ENCODE data around the gene HDHD5.

HDHD5 gene

GRCh38 chr22:17097062-17097461 lies 62.0 kb downstream of the HDHD5 start:
- ChIA-PET CTCF (interaction anchor here (0.9 to 2.5 kb wide), 2 partner anchors 75 to 88 kb away, joined by 3 to 16 read pairs; no protein-coding TSS in a partner anchor), POLR2A (no interaction called here)
- no peak overlapping the region for H3K4me3 ChIP-seq (ENCODE audit: low read depth, low read length)
- no peak for TF ChIP-seq CTCF (IDR thresholded peaks at IDR 0.05; ENCODE audit: insufficient read depth, low read length, missing control alignments)
- DNase-seq (ENCODE audit: low read depth, low spot score): no peak

GRCh38 chr22:17096071-17096470 lies 63.0 kb downstream of the HDHD5 start:
- TF ChIP-seq CTCF (IDR thresholded peaks at IDR 0.05; ENCODE audit: insufficient read depth, low read length, missing control alignments): no peak
- ChIA-PET CTCF (interaction anchor here (0.7 to 2.5 kb wide), 8 partner anchors 16 to 406 kb away, joined by 3 to 16 read pairs (median 4); no protein-coding TSS in a partner anchor), POLR2A (no interaction called here)
- no peak for DNase-seq (ENCODE audit: low read depth, low spot score)
- H3K4me3 ChIP-seq (ENCODE audit: low read depth, low read length): no peak overlapping the region

GRCh38 chr22:17095538-17095937 lies 63.5 kb downstream of the HDHD5 start:
- CTCF ChIA-PET: interaction anchor here (0.7 to 2.5 kb wide), 9 partner anchors 14 to 406 kb away, joined by 3 to 16 read pairs (median 4); no protein-coding TSS in a partner anchor

GRCh38 chr22:17093081-17093480 lies 66.0 kb downstream of the HDHD5 start:
- CTCF ChIA-PET: interaction anchor here (0.7 to 2.0 kb wide), 3 partner anchors 15 to 79 kb away, joined by 4 to 12 read pairs (median 8); no protein-coding TSS in a partner anchor
- POLR2A ChIA-PET: no interaction called here
- no peak for TF ChIP-seq CTCF (IDR thresholded peaks at IDR 0.05; ENCODE audit: insufficient read depth, low read length, missing control alignments)
- DNase-seq (ENCODE audit: low read depth, low spot score): no peak
- H3K4me3 ChIP-seq (ENCODE audit: low read depth, low read length): no peak overlapping the region

More at GRCh38 chr22:17095538-17095937, 63.5 kb downstream of the HDHD5 start:
- POLR2A ChIA-PET: no interaction called here
- no peak overlapping the region for H3K4me3 ChIP-seq (ENCODE audit: low read depth, low read length)
- peak; percentile 35 for TF ChIP-seq CTCF (IDR thresholded peaks at IDR 0.05; ENCODE audit: insufficient read depth, low read length, missing control alignments)
- no peak for DNase-seq (ENCODE audit: low read depth, low spot score)

GRCh38 chr22:17091851-17092250 lies 67.2 kb downstream of the HDHD5 start:
- CTCF ChIA-PET: interaction anchor here (1.7 to 2.0 kb wide), 3 partner anchors 16 to 410 kb away, joined by 5 to 12 read pairs (median 8); no protein-coding TSS in a partner anchor
- POLR2A ChIA-PET: no interaction called here
- no peak for DNase-seq (ENCODE audit: low read depth, low spot score)
- H3K4me3 ChIP-seq (ENCODE audit: low read depth, low read length): no peak overlapping the region
- TF ChIP-seq CTCF (IDR thresholded peaks at IDR 0.05; ENCODE audit: insufficient read depth, low read length, missing control alignments): no peak

- H3K4me3 ChIP-seq (ENCODE audit: low read depth, low read length): no peak overlapping the region
- ChIA-PET POLR2A (no interaction called here), CTCF (interaction anchor here (1.8 kb wide), 1 partner anchor 411 kb away, joined by 5 read pairs; no protein-coding TSS in a partner anchor)
- no peak for TF ChIP-seq CTCF (IDR thresholded peaks at IDR 0.05; ENCODE audit: insufficient read depth, low read length, missing control alignments)
- no peak for DNase-seq (ENCODE audit: low read depth, low spot score)
These were observed 68.5 kb downstream of the HDHD5 start for GRCh38 chr22:17090550-17090949.
